GM21526 (cell line): ENCODE data around the gene CCDC107.
A peak's percentile ranks its signal among the peaks of the same experiment; 100 is the strongest.
"Not testable (repeated sequence)": the region's sequence is repeated elsewhere in the genome, so short reads cannot be mapped to it uniquely, and the experiment has no call there.

Experiments
- ATAC-seq: cut with Tn5 transposase; IDR thresholded peaks from one replicate; pipeline ENCODE4 v1.9.1; 2021; ENCODE audit warnings: moderate library complexity; ENCODE audit not compliant: unreplicated experiment, low FRiP score

The CCDC107 gene, protein sequence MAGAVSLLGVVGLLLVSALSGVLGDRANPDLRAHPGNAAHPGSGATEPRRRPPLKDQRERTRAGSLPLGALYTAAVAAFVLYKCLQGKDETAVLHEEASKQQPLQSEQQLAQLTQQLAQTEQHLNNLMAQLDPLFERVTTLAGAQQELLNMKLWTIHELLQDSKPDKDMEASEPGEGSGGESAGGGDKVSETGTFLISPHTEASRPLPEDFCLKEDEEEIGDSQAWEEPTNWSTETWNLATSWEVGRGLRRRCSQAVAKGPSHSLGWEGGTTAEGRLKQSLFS

DNA sequence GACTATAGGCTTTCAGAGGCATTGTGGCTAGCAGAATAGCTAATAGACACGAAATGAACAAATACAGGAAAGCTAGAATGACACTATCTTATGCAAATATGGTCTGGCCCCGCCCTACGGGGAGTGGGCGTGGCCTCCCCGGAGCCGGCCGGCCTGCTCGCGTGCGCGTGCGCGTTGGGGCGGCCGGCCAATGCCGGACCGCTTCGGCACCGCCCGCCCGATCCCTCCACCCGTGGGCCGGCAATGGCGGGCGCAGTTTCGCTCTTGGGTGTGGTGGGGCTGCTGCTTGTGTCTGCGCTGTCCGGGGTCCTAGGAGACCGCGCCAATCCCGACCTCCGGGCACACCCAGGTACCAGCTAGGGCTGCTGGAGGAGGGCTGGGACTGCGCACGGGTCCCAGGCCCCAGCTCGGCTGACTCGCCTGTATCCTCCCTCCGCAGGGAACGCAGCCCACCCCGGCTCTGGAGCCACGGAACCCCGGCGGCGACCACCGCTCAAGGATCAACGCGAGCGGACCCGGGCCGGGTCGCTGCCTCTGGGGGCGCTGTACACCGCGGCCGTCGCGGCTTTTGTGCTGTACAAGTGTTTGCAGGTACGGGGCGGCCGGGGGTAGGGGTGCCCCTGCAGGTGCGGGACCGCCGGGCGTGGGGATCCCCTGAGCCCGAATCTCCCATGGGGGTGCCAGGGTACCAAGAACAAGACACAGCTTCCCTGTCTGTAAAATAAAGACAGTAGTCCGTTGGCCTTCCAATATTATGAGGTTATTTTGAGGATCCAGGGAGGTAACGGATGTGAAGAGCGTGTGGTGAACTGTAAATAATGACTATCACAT lies at the start of gene CCDC107:
TSS of gene CCDC107 (plus strand) at position 156 of the 831 bp plus-strand sequence. CDS start at position 244, 88 bp downstream.
- peak; percentile 57 for ATAC-seq

DNA sequence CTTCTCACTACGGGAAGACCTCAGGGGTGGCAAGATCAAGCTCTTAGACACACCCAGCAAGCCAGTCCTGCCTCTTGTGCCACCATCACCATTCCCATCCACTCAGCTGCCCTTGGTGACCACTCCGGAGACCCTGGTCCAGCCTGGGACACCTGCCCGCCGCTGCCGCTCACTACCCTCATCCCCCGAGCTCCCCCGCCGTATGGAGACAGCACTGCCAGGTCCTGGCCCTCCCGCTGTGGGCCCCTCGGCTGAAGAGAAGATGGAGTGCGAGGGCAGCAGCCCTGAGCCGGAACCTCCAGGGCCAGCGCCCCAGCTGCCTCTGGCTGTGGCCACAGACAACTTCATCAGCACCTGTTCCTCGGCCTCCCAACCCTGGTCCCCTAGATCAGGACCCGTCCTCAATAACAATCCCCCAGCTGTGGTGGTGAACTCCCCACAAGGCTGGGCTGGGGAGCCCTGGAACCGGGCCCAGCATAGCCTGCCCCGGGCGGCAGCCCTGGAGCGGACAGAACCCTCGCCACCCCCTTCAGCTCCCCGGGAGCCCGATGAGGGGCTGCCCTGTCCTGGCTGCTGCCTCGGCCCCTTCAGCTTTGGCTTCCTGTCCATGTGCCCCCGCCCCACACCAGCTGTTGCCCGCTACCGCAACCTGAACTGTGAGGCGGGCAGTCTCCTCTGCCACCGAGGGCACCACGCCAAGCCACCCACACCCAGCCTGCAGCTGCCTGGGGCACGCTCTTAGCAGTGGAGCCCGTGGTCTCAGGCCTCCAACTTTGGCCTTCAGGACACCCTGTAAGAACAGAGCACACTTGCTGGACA lies 48.9 kb upstream of the CCDC107 start:
- no peak for ATAC-seq

DNA sequence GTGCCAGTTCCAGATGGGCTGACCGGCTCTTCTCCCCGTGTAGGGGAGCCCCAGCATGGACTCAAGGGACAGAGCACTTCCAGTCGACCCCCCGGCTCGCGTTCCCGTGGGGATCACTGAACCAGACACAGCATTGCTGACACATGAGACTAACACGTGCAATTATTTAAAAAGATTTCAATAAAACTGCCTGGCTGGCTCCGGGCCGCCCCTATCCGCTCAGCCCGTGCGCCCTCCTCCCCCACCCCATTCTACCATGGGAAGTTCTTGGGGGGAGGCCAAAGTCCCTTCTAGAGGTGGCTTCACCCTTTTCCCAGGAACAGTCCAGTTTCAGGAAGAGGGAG lies 48.3 kb upstream of the CCDC107 start:
- no peak for ATAC-seq

DNA sequence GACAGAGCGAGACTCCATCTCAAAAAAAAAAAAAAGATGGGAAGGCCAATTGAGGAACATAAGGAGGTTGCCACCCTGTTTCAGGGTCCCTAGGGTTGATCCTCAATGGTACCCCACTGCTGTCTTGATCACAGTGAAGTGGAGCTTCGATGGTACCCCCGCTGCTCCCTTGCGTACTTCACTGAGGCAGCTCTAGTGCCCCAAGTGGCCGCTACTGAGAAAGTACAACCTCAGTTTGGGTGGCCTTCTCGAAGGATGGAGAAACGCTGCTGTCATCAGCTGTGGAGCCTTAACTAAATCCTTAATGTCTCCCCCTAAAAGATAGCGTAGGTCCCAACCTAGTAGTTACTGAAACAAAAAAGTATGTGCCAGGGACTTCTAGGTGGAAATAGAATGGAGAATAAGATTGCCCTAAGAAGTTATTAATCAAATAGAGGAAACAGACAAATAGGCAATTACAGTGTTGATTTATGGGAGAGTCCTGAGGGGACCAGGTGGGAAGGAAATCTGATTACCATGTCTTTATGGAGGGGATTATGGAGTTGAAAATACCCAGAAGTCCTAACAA lies 46.8 kb upstream of the CCDC107 start:
- no peak for ATAC-seq

DNA sequence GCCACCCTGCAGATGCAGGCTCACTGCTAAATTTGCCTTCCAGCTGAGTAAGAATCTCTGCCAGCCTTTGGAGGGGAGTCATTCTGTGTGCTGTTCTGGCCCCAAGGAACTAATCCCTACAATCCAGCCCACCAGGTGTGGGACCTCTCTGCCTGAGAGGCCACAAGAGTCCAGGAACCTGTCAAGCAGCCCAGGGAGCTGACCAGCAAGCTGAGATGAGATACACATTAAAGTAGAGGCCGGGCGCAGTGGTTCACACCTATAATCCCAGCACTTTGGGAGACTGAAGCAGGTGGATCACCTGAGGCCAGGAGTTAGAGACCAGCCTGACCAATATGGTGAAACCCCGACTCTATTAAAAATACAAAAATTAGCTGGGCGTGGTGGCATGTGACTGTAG lies 46.0 kb upstream of the CCDC107 start:
- not testable (repeated sequence) for ATAC-seq

DNA sequence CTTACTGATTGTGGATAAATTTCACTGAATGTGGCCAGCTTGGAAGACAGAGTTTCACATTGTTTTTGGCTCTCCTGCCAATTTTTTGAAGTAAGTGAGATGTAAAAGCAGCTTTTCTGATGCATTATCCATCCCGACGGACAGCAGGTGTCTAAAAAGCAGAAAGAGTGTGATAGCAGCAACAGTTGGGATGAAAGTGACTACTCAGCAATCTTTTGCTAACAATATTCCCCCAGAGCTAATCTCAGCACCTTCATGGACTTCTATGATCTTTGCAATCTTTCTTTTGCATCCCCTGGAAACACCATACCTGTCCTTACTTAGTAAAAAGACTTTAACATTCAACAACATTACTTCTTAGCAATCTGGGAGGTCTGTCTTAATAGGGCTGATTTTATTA lies 45.2 kb upstream of the CCDC107 start:
- no peak for ATAC-seq

DNA sequence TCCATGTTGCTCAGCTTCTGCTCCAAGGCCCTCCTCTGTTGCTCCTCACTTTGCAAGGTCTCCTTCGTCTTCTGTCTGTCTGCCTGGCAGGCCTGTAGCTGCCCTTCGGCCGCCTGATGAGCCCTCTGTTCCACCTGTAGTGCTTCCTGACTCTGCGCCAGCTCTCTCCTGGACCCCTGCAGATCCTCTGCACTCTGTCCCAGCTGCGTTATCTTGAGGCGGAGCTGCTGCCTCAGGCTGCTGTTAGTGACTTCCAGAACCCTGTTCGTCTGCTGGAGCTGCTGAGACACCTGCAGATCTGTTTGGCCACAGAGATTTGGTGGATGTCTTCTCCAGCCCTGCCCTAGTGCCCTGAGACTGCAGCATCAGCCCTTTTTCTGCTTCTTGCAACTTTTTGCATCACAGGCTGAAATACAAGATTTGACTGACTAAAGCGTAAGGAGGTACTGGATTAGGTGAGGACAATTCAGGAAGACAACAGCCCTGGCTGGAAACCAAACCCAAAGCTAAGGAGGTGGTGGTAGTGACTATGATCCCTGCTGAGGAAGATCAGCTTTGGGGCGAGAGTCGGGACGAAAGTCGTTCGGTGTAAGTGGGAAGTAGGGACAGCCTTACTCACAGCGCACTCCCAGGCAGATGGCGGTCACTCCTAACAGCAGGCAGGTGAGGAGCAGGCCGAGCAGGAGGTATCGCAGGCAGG lies 42.0 kb upstream of the CCDC107 start:
- no peak for ATAC-seq

DNA sequence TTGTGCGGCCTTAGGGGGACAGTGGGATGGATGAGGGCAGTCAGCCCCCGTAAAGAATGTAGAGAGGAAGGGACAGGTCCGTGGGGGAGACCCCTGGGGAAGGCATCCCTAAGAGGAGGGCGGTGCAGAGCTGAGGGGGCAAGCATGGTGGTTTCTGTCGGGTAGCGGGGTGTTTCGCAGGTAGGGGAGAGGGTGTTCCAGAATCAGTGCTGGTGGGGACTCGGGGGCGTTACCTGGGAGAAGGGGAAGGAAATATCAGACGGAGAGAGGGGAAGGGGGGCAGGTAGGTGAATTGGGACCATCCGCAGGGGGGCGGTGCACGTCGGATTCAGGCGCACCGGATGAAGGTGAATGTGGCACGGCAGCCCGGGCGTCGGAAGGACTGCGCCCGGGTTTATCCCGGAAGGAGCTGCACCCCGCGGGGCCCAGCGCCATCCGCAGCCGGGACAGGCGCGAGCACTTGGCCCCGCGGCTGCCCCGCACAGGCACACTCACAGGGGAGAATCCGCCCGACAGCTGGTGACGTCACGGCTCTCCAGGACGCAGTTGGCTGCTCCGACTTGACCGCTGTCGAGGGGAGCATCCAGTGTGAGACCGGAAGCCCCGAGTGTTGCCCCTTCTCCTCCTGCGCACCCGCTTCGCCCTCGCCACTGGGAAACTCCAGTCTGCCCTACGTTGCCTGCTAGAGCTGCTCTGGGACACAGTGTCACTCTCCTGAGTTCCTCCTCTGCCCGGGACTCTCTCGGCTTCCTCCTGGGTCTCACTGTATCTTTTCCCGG lies 41.2 kb upstream of the CCDC107 start:
- ATAC-seq: no peak

DNA sequence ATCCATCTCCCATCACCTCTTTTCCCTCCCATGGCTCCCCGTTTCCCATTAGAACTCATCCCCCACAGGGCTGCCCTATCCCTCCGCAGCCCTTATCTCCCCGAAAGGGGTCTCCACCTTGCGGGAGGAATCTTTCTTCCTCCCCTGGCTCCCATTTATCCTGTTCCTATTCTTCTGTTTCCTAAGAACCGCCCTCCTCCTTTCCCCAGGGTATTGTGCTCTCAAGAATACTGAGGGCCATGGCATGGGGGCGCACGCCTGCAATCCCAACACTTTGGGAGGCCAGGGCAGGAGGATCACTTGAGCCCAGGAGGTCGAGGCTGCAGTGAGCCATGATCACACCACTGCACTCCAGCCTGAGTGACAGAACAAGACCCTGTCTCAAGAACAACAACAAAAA lies 40.5 kb upstream of the CCDC107 start:
- no peak for ATAC-seq

DNA sequence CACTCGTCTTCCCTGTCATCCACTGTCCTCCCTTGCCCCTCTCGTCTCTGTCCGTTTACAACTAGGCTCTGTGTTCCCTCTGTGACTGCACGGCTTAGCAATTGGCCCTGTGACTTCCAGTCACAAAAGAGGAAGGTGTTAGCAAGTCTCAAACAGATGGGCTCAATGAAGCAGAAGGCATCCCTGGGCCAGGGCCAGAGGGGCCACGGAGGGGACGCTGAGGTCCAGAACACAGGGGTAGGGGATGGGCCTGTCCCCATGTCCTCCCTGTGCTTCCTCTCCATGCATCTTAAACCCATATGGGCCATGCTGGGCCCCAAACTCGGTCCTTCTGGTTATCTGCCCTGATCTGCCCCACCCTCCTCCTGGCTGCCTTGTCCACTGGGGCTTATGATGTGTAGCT lies 39.8 kb upstream of the CCDC107 start, which contains the start of gene CD72:
TSS of gene CD72 (minus strand) at position 89 of the 403 bp plus-strand sequence. CDS start 110 bp downstream, outside the sequence.
- ATAC-seq: no peak

DNA sequence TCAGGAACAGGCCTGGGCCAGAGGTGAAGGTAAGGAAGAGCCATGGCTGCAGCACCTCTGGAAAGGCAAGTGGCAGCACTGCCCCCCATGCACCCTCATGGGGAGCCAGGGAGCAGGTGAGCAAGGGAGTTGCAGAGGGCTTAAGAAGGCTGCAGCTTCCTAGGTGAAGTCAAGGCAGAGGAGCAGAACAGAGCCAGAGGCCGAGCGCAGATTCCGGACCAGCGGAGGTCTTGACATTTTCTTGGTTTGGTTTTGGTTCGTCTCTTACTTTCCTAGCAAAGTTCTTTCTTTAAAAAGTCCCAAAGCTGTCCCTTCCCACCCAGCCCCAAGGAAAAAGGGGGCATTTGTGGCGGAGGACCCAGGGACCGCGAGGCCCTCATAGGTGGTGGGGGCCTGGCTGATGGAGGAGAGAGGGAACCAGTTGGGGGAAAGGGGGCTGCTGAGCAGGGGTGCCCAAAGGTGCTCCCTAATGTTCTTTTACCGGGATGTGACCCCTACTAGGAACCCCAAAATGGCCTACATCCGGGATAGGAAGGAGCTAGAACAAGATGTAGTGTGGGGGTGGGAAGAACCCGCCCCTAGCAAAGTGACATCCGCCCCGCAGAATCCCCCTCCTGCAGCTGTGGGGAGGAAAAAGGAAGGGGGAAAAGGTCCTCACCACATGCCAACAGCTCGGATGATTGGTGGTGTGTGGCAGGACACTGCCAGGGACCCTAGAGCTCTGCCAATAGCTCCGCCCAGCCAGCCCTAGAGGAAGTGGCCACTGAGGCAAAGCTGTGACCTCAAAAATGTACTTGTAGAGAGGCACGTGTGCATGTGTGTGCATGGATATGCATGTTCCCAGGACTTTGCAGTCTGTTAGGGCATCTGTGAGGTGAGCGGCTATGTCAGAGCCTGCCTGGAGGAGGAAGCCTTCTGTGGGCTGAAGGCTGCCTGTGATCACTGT lies 39.0 kb upstream of the CCDC107 start:
- ATAC-seq: no peak

DNA sequence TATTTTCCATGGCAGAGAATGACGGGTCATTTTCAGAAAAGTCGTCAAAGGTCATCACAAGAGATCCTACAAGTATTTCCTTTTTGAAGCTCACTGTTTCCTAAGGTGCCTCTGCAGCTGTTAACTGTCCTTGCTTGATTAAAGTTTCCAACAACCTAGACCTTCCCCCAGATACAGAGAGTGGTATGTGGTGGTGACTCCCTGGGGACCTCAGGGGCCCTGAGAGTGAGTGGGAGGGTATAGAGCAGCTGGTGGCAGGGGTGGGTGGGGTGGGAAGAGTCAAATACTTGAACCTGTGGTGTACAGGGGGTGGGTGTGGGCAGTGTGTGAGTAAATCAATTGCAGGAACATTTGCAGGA lies 38.3 kb upstream of the CCDC107 start:
- no peak for ATAC-seq

DNA sequence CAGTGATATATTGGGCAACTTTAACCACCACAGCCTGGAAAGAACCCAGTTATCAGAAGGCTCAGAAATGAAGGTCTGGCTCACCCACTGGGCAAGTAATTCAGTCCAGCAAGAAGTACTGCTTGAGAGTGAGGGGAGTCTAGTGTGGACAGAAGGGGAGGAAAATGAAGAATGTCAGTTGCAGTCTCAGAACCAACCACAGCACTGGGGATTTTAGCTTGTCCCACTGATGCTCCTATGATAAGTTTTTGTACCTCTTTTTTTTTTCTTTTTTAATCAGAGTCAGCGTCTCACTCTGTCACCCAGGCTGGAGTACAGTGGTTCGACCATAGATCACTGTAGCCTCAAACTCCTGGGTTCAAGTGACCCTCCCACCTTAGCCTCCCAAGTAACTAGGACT lies 30.5 kb upstream of the CCDC107 start:
- ATAC-seq: no peak

DNA sequence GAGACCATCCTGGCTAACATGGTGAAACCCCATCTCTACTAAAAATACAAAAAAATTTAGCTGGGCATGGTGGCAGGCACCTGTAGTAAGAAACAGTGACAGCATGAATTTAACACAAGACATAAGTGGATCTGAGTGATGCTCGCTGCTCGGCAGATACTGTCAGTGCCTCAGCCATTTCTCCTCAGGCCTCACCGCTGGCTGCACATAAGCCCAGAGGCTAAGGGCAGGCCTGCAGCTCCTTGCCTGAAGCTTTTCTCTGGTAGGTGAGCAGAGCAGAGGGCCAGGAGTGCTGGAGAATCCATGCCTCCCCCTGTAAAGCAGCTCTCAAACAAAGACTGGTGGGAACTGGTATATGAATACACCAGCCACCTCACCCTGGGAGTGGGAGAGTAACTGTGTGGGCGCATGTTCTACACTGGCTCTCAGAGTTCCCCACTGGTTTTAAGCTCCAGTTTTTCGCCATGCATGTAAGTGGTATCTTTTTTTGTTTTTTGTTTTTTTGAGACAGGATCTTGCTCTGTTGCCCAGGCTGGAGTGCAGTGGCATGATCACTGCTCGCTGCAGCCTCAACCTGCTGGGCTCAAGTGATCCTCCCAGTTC lies 29.6 kb upstream of the CCDC107 start:
- ATAC-seq: no peak

DNA sequence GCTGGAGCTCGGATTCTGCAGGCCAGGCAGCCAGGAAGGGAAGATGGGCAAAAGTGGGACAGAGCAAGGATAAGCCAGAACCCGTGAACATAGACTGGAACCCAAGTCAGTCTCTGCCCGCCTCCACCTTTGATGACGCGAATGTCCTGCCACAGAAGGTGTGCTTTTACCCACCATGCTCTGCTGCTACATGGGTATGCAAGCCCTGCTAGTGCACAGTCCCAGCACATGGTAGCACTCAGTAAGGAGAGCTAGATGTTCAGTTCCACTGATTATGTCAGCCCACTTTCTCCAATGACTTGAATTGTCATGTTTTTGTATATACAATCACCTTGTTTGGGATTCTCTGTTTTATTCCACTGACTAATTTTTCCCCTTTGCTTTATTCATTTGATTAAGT lies 28.5 kb upstream of the CCDC107 start:
- no peak for ATAC-seq

DNA sequence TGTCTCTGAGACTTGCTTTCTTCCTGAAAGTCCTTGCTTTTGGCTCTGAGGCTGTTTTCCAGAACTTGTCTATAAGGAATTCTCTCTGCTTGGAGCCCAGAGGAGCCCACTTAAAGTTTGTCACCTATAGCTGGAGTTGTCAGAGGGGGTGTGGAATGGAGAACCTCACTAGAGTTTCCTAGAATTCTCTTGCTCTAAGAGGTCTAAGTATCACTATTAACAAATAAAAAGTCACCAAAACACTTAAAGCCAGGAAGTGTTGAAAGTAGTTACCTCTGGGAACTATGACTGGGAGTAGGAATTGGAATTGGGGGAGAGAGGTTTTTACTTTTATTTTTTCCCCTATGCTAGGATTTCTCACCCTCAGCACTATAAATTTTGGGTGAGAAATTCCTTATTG lies 22.4 kb upstream of the CCDC107 start:
- ATAC-seq: no peak

DNA sequence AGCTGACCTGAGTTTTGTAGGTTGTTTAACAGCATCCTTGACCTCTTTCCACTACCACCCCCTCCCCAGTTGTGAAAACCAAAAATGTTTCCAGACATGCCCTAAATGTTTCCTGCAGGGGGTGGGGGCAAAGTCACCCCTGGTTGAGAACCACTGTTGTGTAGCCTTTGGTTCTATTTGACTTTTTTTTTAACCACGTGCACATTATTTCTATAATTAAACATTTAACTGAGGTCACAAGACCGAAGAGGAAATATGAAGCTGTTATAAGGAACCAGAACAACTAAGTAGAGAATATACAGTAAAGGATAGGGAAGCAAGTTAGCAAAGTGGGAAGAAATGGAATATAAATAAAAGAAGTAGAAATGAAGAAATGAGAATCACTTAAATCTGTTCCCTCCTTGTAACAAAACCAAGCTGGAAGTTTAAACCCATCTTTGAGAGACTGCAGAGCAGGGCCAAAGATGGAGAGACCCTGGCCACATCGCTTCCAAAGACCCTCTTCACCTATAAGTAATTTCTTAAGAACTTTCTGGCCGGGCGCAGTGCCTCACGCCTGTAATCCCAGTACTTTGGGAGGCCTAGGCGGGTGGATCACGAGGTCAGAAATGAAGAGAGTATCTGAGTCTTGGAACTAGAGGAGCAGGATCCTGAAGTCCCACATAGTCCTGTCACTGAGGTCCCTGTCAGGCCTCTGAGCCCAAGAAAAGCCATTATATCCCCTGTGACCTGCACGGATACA lies 21.8 kb upstream of the CCDC107 start:
- ATAC-seq: no peak
